Neural cell (in vitro differentiated cells): ENCODE measurements around the gene TRPC4AP. TPM values are rescaled to one million over a fixed set of nuclear protein-coding genes. Genes with fewer than 3 reads are reported as not detected.

ENCODE experiments used
- H2AFZ ChIP-seq: fragments of 200-600, 300-800 bp; sonication (generic), shearing (Covaris generic); 2 replicates; pipeline ENCODE4 v1.6.0; 2014; ENCODE audit warnings: low read depth, mild to moderate bottlenecking, antibody characterized with exemption, low read length, moderate library complexity
- H3F3A ChIP-seq: fragments of 200-600 bp; shearing (Covaris generic); 2 replicates; pipeline ENCODE4 v1.6.1; 2016; ENCODE audit warnings: mild to moderate bottlenecking, moderate library complexity, mixed read lengths, antibody characterized with exemption, low read length; ENCODE audit not compliant: insufficient read depth, poor library complexity, severe bottlenecking
- H3K27ac ChIP-seq: fragments of 200-600, 300-800 bp; sonication (generic), shearing (Covaris generic); 2 replicates; pipeline ENCODE4 v1.5.1; 2014; ENCODE audit warnings: mild to moderate bottlenecking, low read length, moderate library complexity
- H3K27me3 ChIP-seq: fragments of 300-800, 200-600 bp; sonication (generic), shearing (Covaris generic); 2 replicates; pipeline ENCODE4 v1.6.0; 2014; ENCODE audit warnings: mild to moderate bottlenecking, low read depth, low read length, moderate library complexity; ENCODE audit not compliant: insufficient read depth
- H3K36me3 ChIP-seq: fragments of 300-800, 200-600 bp; sonication (generic), shearing (Covaris generic); 2 replicates; pipeline ENCODE4 v1.5.1; 2014; ENCODE audit warnings: mild to moderate bottlenecking, antibody characterized with exemption, low read length, moderate library complexity; ENCODE audit not compliant: insufficient read depth
- H3K4me2 ChIP-seq: fragments of 300-800, 200-600 bp; sonication (generic), shearing (Covaris generic); 2 replicates; pipeline ENCODE4 v1.6.0; 2014; ENCODE audit warnings: mild to moderate bottlenecking, low read length
- H3K4me3 ChIP-seq: fragments of 300-800, 200-600 bp; sonication (generic), shearing (Covaris generic); 2 replicates; pipeline ENCODE4 v1.5.1; 2014; ENCODE audit warnings: mild to moderate bottlenecking, low read length, moderate library complexity
- H3K79me2 ChIP-seq: fragments of 200-600 bp; shearing (Covaris generic); replicated peaks from 2 replicates; pipeline ENCODE4 v1.6.0; 2014; ENCODE audit warnings: mild to moderate bottlenecking, low read length, moderate library complexity; ENCODE audit not compliant: insufficient read depth
- H3K9ac ChIP-seq: fragments of 300-800, 200-600 bp; sonication (generic), shearing (Covaris generic); 2 replicates; pipeline ENCODE4 v1.6.1; 2016; ENCODE audit warnings: mild to moderate bottlenecking, low read length, mixed read lengths
- H3K9me2 ChIP-seq: fragments of 200-600 bp; shearing (Covaris generic); 2 replicates; pipeline ENCODE4 v1.6.1; 2016; ENCODE audit warnings: mild to moderate bottlenecking, low read length, mixed read lengths; ENCODE audit not compliant: insufficient read depth
- H3K9me3 ChIP-seq: fragments of 200-600, 300-800 bp; sonication (generic), shearing (Covaris generic); 2 replicates; pipeline ENCODE4 v1.6.1; 2016; ENCODE audit warnings: mild to moderate bottlenecking, mixed run types, low read length, moderate library complexity, mixed read lengths
- H4K20me1 ChIP-seq: fragments of 200-600 bp; shearing (Covaris generic); 2 replicates; pipeline ENCODE4 v1.6.1; 2016; ENCODE audit warnings: mild to moderate bottlenecking, mixed run types; ENCODE audit not compliant: insufficient read depth
- CTCF ChIP-seq: fragments of 450-650 bp; IDR thresholded peaks from 2 replicates; pipeline ENCODE4 v1.5.1; 2014; ENCODE audit warnings: antibody characterized with exemption, mild to moderate bottlenecking, moderate library complexity; ENCODE audit not compliant: poor library complexity, severe bottlenecking
- EP300 ChIP-seq: fragments of 450-650 bp; conservative IDR thresholded peaks from 2 replicates; pipeline ENCODE4 v1.6.1; 2014; ENCODE audit warnings: antibody characterized with exemption, mild to moderate bottlenecking, moderate library complexity; ENCODE audit not compliant: poor library complexity, severe bottlenecking
- EZH2 ChIP-seq: fragments of 200-600, 300-800 bp; shearing (Covaris generic), sonication (generic); IDR thresholded peaks from 2 replicates; pipeline ENCODE4 v1.6.1; 2014; ENCODE audit warnings: antibody characterized with exemption, low read length, borderline replicate concordance, mild to moderate bottlenecking; ENCODE audit not compliant: insufficient read depth, poor library complexity, severe bottlenecking
- MXI1 ChIP-seq: fragments of 450-650 bp; conservative IDR thresholded peaks from 2 replicates; pipeline ENCODE4 v1.6.1; 2014; ENCODE audit warnings: antibody characterized with exemption, mild to moderate bottlenecking; ENCODE audit not compliant: poor library complexity, severe bottlenecking
- POLR2AphosphoS5 ChIP-seq: IDR thresholded peaks from 2 replicates; pipeline ENCODE4 v1.6.1; 2012
- RAD21 ChIP-seq: fragments of 450-650 bp; conservative IDR thresholded peaks from 2 replicates; pipeline ENCODE4 v1.6.1; 2014; ENCODE audit warnings: antibody characterized with exemption, mild to moderate bottlenecking, moderate library complexity
- REST ChIP-seq: IDR thresholded peaks from 2 replicates; pipeline ENCODE4 v1.6.1; 2012; ENCODE audit warnings: borderline replicate concordance
- SMC3 ChIP-seq: fragments of 450-650 bp; conservative IDR thresholded peaks from 2 replicates; pipeline ENCODE4 v1.6.1; 2014; ENCODE audit warnings: antibody characterized with exemption, mild to moderate bottlenecking, moderate library complexity; ENCODE audit not compliant: poor library complexity
- TAF1 ChIP-seq: IDR thresholded peaks from 2 replicates; pipeline ENCODE4 v1.6.1; 2012; ENCODE audit warnings: low read depth
- polyA plus RNA-seq: library from polyadenylated mRNA; depleted of rRNA; stranded (reverse); fragments of >200 nt; gene quantifications from 2 replicates; pipeline ENCODE4 v1.2.3, GENCODE V29; 2014

Gene TRPC4AP
- polyA plus RNA-seq, 1 donor from 2014 or later = 85.9 TPM

- TF ChIP-seq MXI1 (no peak), TAF1 (no peak), POLR2AphosphoS5 (no peak), RAD21 (no peak), EP300 (no peak), EZH2 (no peak), REST (no peak), SMC3 (no peak), CTCF (no peak)
- H3K27ac ChIP-seq = no peak overlapping the region
- H3K4me3 ChIP-seq = no peak overlapping the region
- H3K9ac ChIP-seq = no peak overlapping the region
- no peaks in the 10 kb centered on the region for H3F3A ChIP-seq
- no peaks in the 10 kb centered on the region for H4K20me1 ChIP-seq
- no peak overlapping the region for H2AFZ ChIP-seq
- H3K36me3 ChIP-seq = no peaks in the 10 kb centered on the region
- no peaks in the 10 kb centered on the region for H3K79me2 ChIP-seq
- no peaks in the 10 kb centered on the region for H3K9me3 ChIP-seq
- H3K9me2 ChIP-seq = no peaks in the 10 kb centered on the region
- H3K4me2 ChIP-seq = no peak overlapping the region
- no peaks in the 10 kb centered on the region for H3K27me3 ChIP-seq
These were observed 102.9 kb downstream of the TRPC4AP start for GRCh38 chr20:34989670-34990069.

- Histone ChIP-seq H3K4me3 (no peak overlapping the region), H3K9me2 (no peaks in the 10 kb centered on the region), H3K9me3 (no peaks in the 10 kb centered on the region), H2AFZ (no peak overlapping the region), H3K27me3 (no peaks in the 10 kb centered on the region), H3K79me2 (no peaks in the 10 kb centered on the region), H3K4me2 (no peak overlapping the region), H3K36me3 (no peaks in the 10 kb centered on the region), H3K27ac (no peak overlapping the region), H3K9ac (no peak overlapping the region), H4K20me1 (no peaks in the 10 kb centered on the region), H3F3A (no peaks in the 10 kb centered on the region)
- TF ChIP-seq REST = no peak
- TF ChIP-seq CTCF = no peak
- no peak for TF ChIP-seq TAF1
- TF ChIP-seq RAD21 = no peak
- no peak for TF ChIP-seq MXI1
- TF ChIP-seq EZH2 = no peak
- TF ChIP-seq EP300 = no peak
- TF ChIP-seq POLR2AphosphoS5 = no peak
- TF ChIP-seq SMC3 = no peak
These were observed 103.5 kb downstream of the TRPC4AP start for GRCh38 chr20:34989118-34989517.
